LNCAP (cell line): ENCODE data around the gene ACHE.

Source experiments
- CTCF ChIP-seq: fragments of 450-650 bp; IDR thresholded peaks from 2 replicates; pipeline ENCODE4 v1.5.1; 2017; ENCODE audit warnings: mild to moderate bottlenecking

ACHE gene

GRCh38 chr7:100886936-100887515 lies 8.7 kb downstream of the ACHE start:
- no peak for TF ChIP-seq CTCF

GRCh38 chr7:100886142-100886935 lies 9.3 kb downstream of the ACHE start:
- TF ChIP-seq CTCF, result no peak

GRCh38 chr7:100885440-100886141 lies 10.1 kb downstream of the ACHE start:
- TF ChIP-seq CTCF, result no peak

- no peak for TF ChIP-seq CTCF
Measured at GRCh38 chr7:100884736-100885439, 10.8 kb downstream of the ACHE start.

GRCh38 chr7:100882785-100883526 lies 12.7 kb downstream of the ACHE start:
- no peak for TF ChIP-seq CTCF

- no peak for TF ChIP-seq CTCF
Measured at GRCh38 chr7:100882201-100882600, 13.5 kb downstream of the ACHE start.

- no peak for TF ChIP-seq CTCF
Measured at GRCh38 chr7:100881136-100881535, 14.6 kb downstream of the ACHE start.
